ENCODE measurements around the gene GRB10. TPM values are rescaled to one million over a fixed set of nuclear protein-coding genes. Genes with fewer than 3 reads are reported as not detected.
"Not testable (repeated sequence)": the region's sequence is repeated elsewhere in the genome, so short reads cannot be mapped to it uniquely, and the experiment has no call there.

GRB10 gene
- total RNA-seq, 1 experiment from 2014 or later, result 38.3 TPM

- no peaks in the 10 kb centered on the region for H3K27me3 ChIP-seq (ENCODE audit: control insufficient read depth, insufficient read depth, low read length)
- intact Hi-C loops (cut with micrococcal nuclease; ENCODE audit: unreplicated experiment) (no loop called here), in situ Hi-C loops (cut with HindIII; ENCODE audit: low pct_unique_long_range_greater_than_20kb, low sequenced_read_pairs) (no loop called here)
- TF ChIP-seq CTCF (IDR thresholded peaks at IDR 0.05) (no peak), REST (IDR thresholded peaks at IDR 0.05; ENCODE audit: insufficient read depth in 1 of 2, low read depth in 2 of 2, low read length in 1 of 2) (no peak), SIN3A (IDR thresholded peaks at IDR 0.05; ENCODE audit: borderline replicate concordance, insufficient read depth, low read depth, low read length) (no peak), POLR2AphosphoS5 (IDR thresholded peaks at IDR 0.05; ENCODE audit: low read depth, low read length) (no peak), TCF7L2 (IDR thresholded peaks at IDR 0.05; ENCODE audit: low read depth, low read length) (no peak)
- ChIA-PET POLR2A (no interaction called here), CTCF (interaction anchor here (0.7 kb wide), 1 partner anchor 253 kb away, joined by 4 read pairs; no protein-coding TSS in a partner anchor)
- no peaks in the 10 kb centered on the region for H3K4me1 ChIP-seq (ENCODE audit: control insufficient read depth, insufficient read depth, low read length)
- ATAC-seq (no peak), DNase-seq (ENCODE audit: low read depth, low spot score) (no peak)
- H3K36me3 ChIP-seq (ENCODE audit: control insufficient read depth, insufficient read depth, low read length), result no peaks in the 10 kb centered on the region
- H3K9me3 ChIP-seq (ENCODE audit: control insufficient read depth, insufficient read depth, low read depth, low read length), result no peaks in the 10 kb centered on the region
- BruUV-seq (replicated peaks), result no TSS peak
- no peak overlapping the region for H3K27ac ChIP-seq (ENCODE audit: low read length)
- no peak overlapping the region for H3K4me3 ChIP-seq (ENCODE audit: low read depth in 2 of 2, low read length in 2 of 2)
Observed at GRCh38 chr7:50739744-50740435, 42.8 kb downstream of the GRB10 start.

- H3K27me3 ChIP-seq (ENCODE audit: control insufficient read depth, insufficient read depth, low read length), result no peaks in the 10 kb centered on the region
- in situ Hi-C loops (cut with HindIII; ENCODE audit: low pct_unique_long_range_greater_than_20kb, low sequenced_read_pairs) (no loop called here), intact Hi-C loops (cut with micrococcal nuclease; ENCODE audit: unreplicated experiment) (no loop called here)
- no peaks in the 10 kb centered on the region for H3K36me3 ChIP-seq (ENCODE audit: control insufficient read depth, insufficient read depth, low read length)
- no peak overlapping the region for H3K4me3 ChIP-seq (ENCODE audit: low read depth in 2 of 2, low read length in 2 of 2)
- TF ChIP-seq POLR2AphosphoS5 (IDR thresholded peaks at IDR 0.05; ENCODE audit: low read depth, low read length), result no peak
- TF ChIP-seq SIN3A (IDR thresholded peaks at IDR 0.05; ENCODE audit: borderline replicate concordance, insufficient read depth, low read depth, low read length), result no peak
- no peak for TF ChIP-seq TCF7L2 (IDR thresholded peaks at IDR 0.05; ENCODE audit: low read depth, low read length)
- TF ChIP-seq CTCF (IDR thresholded peaks at IDR 0.05), result no peak
- no peak for TF ChIP-seq REST (IDR thresholded peaks at IDR 0.05; ENCODE audit: insufficient read depth in 1 of 2, low read depth in 2 of 2, low read length in 1 of 2)
- BruUV-seq (replicated peaks), result no TSS peak
- ChIA-PET POLR2A (interaction anchor here (0.5 to 0.6 kb wide), 2 partner anchors 55 to 408 kb away, joined by 3 to 6 read pairs; no protein-coding TSS in a partner anchor), CTCF (no interaction called here)
- H3K9me3 ChIP-seq (ENCODE audit: control insufficient read depth, insufficient read depth, low read depth, low read length), result no peaks in the 10 kb centered on the region
- no peak for DNase-seq (ENCODE audit: low read depth, low spot score)
- H3K27ac ChIP-seq (ENCODE audit: low read length), result no peak overlapping the region
- H3K4me1 ChIP-seq (ENCODE audit: control insufficient read depth, insufficient read depth, low read length), result no peaks in the 10 kb centered on the region
- no peak for ATAC-seq
Observed at GRCh38 chr7:50738932-50739331, 43.8 kb downstream of the GRB10 start.

GRCh38 chr7:50735836-50736235 lies 46.9 kb downstream of the GRB10 start:
- H3K36me3 ChIP-seq (ENCODE audit: control insufficient read depth, insufficient read depth, low read length); POLR2A ChIA-PET; H3K27me3 ChIP-seq (ENCODE audit: control insufficient read depth, insufficient read depth, low read length); DNase-seq (ENCODE audit: low read depth, low spot score); ATAC-seq; in situ Hi-C loops (cut with HindIII; ENCODE audit: low pct_unique_long_range_greater_than_20kb, low sequenced_read_pairs); H3K9me3 ChIP-seq (ENCODE audit: control insufficient read depth, insufficient read depth, low read depth, low read length); BruUV-seq (replicated peaks); H3K4me3 ChIP-seq (ENCODE audit: low read depth in 2 of 2, low read length in 2 of 2); H3K27ac ChIP-seq (ENCODE audit: low read length); CTCF ChIA-PET; intact Hi-C loops (cut with micrococcal nuclease; ENCODE audit: unreplicated experiment); H3K4me1 ChIP-seq (ENCODE audit: control insufficient read depth, insufficient read depth, low read length): not testable (repeated sequence)
